Left colon (tissue), 2 donors: ENCODE measurements around the gene TUBE1. TPM values are rescaled to one million over a fixed set of nuclear protein-coding genes. Genes with fewer than 3 reads are reported as not detected.
A peak's percentile ranks its signal among the peaks of the same experiment; 100 is the strongest.

Source experiments
- ATAC-seq: fragments of 200-7000 bp; cut with Tn5 transposase; one replicate; pipeline ENCODE4 v1.9.1; 2020; ENCODE audit warnings: mild to moderate bottlenecking, moderate library complexity
- DNase-seq, 2 donors: peaks; one replicate each; pipeline ENCODE4 v3.0.0-alpha.2; 2020
- intact Hi-C, 2 donors: fragments of 100-400 bp; cut with DNase I in 1 of 2; cut with micrococcal nuclease in 1 of 2; formaldehyde crosslinking; loops; one replicate each; pipeline versions ENCODE4 v1.11.2 to v1.14.0; 2022; cut with DNase I, micrococcal nuclease
- total RNA-seq, 2 donors: library from RNA; stranded (reverse); fragmentation: NEBNext Ultra II Directional; extraction: Animal tissue kit (Norgen Biotek cat#: 25700); gene quantifications; one replicate each; pipeline ENCODE4 v1.2.1, GENCODE V29; 2021
- donor health status: DM: no; HTN: no; CAD: no.
- donor health status: DM: yes; HTN: yes; CAD: no.

TUBE1 gene
- total RNA-seq, 2 donors from 2014 or later, result 8.7 to 9.1 TPM

DNA sequence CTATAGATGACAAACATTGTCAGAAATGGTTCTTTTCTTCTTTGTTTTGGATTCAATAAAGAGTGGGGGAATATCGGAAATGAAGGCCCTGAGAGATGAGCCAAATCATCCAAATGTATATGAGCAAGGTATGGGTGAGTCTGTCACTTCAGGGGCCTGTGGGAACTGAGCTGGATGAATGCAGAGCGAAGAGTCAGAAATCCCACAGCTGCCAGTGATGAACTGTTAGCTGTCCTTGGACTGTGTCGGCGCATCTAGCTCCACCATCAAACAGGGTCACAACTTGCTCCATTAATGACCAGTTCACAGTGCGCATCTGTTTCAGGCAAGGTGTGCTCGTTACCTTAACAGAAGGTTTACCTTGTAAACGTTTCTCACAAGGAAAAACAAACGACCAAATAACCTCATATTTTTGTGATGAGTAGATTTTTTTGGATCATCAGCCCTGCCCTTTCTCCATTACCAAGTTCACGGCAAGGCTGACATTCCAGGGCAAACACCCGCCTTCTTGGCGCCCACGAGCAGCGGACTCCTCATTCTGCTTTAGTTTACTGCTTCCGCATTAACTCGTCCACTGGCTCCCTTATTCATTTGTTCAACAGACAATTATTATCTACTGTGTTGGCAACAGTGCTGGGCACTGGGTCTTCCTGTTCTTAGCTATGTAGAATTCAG, 48.4 kb downstream of the TUBE1 start:
- ATAC-seq (no peak), DNase-seq (no peak)
- intact Hi-C loops, result no loop called here

- DNase-seq (no peak), ATAC-seq (no peak)
- intact Hi-C loops, result no loop called here
Observed at GRCh38 chr6:112038268-112038667, 49.0 kb downstream of the TUBE1 start.

DNA sequence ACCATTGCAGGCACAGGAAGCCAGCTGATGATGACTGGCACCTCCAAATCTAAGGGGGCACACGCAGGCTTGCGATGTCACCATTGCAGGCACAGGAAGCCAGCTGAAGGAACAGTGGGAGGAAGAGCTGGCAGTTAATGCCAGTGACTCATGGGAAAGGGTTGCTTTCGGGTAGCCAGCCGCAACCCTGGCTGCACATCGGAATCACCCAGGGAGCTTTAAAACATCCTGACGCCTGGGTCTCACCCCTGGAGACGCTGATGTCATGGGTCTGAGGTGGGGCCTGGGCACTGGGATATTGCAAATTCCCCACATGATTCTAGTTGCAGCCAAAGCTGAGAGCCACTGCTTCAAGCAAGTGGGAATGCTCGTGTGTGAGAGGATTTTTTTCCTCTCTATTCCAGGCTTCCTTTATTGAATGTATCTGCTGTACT, 49.5 kb downstream of the TUBE1 start:
- intact Hi-C loops, result no loop called here
- ATAC-seq (no peak), DNase-seq (peak in 1 of 2 donors; percentile 46)

DNA sequence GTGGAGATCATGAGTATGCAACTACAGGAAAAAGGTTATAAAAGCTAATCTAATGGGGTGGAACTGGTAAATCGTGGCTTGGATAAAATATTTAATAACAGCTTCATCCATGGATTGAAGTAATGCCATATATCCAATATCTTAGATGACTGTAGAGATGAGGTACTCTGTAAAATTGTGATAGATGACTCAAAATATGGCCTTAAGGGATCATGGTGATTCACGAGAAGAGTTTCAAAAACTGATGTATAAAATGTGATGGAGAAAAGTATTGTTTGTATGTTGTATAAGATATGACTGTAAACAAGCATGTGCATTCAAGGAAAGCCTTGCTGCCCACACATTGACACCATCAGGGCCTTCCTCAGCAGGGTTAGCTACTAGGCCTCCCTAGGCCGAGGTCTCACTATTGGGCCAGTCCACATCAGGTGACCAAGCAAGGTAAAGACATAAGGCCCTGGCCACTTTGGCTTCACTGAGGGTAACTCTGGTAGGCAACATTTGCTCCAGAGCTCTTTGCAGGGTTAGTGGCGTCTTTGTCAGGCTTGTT, 51.1 kb downstream of the TUBE1 start:
- intact Hi-C loops, result no loop called here
- DNase-seq (no peak), ATAC-seq (no peak)

DNA sequence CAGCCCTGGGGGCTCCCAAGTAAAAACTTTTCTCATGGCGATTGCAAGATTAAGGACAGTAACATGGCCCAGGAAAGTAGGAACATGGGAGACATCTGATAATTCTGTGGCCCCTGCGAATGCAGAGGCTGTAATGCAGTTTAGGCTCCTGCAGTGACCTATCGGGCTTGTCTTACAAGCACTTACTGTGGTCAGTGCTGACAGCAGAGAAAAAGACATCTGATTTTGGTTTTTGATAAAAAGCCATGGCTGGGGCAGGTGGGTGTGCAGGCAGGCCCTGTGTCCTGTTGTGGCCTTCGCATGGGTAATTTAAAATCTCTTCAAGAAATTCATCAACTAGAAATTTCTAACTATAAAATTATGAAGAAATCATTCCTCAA, 52.7 kb downstream of the TUBE1 start:
- intact Hi-C loops, result no loop called here
- no peak for DNase-seq
- ATAC-seq, result no peak

DNA sequence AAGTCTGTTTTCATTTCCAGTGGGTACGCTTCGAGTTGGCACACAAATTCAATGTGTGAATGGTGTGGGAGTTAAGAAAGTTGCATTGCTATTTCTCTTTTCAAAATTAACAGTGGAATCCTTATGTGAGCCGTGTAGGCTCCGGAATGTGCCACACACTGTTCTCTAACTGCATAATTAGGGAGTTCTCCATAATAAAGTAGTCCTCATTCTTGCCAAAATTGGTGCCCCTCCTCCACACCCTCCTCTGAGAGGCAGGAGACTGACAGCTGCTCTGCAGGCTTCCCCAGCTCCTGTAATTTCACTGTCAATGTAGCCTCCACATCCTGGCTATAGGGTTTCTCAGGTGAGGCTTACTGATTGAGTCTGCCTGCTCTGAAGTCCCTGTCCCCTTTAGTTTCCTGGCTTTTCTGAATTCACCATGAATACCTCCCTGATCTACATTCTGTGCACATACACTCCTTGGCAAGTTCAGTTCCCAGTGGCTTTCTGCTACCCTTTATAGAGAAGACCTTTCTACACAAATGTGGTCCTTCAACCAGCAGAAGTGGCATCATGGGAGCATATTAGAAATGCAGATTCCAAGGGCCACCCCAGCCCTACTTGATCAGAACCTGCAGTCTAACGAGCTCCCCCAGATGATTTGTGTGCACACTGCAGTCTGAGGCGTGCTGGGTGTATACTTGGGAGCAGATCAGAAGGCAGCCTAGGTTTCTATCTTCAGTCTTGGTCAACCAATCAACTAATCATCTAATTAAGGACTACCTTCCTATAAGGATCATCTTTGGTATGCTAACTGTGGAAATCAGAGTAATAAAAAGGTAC, 53.3 kb downstream of the TUBE1 start:
- ATAC-seq (no peak), DNase-seq (no peak)
- intact Hi-C loops, result no loop called here

DNA sequence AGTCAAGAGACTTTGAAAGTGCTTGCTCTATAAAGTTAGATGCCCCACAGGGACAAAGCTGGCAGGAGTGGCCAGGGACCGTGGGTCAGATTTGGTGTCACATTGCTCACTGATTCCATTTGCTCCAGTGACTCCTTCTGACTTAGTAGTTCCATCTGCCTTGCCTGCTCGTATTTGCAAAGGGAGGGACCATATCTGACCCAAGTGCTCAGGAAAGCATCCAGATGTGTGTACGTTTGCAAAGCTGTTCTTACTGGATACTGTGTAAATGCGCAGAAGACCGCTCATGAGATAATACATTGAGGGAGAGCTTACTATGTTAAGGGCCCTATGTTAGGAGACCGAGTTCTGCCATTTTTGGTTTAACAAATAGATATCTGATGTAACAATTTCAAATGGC, 54.6 kb downstream of the TUBE1 start:
- intact Hi-C loops, result no loop called here
- ATAC-seq (peak; percentile 34), DNase-seq (no peak)

GRCh38 chr6:112031960-112032359, 55.3 kb downstream of the TUBE1 start:
- no peak for ATAC-seq
- intact Hi-C loops, result no loop called here
- DNase-seq, result no peak

DNA sequence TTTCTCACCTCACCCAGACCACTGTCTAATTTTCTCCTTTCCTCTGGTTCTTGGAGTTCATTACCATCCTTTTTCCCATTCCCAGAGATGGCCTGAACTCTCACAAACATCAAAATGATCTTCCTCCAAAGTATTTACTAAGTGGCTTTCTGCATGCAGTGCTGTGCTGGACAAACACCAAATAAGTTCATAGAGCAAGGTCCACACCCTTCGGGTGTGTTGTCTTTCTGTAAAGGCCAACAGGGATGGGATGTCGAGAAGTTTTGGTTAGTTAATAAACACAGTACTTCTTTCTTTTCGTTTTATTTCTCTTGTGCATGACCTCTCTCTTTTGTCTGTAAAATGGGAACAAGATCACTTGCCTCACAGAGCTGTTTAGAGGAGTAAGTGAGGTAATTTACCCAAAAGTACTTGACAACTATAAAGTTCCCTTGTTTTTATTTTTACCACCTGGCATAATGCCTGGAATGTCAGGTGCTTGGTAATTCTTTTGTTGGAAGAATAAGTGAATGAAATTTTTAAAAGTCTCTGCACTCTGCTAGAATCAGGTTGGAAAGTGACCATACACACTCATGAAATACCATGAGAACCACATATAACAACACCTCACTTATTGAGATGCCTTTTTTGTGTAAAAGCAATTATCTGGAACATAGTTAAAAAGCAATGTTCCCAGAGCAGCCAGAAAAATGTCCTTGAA, 56.2 kb downstream of the TUBE1 start:
- intact Hi-C loops, result no loop called here
- no peak for DNase-seq
- ATAC-seq, result peak; percentile 77

- peak; percentile 88 for ATAC-seq
- no peak for DNase-seq
- intact Hi-C loops, result no loop called here
Observed at GRCh38 chr6:112030206-112030960, 56.9 kb downstream of the TUBE1 start.

GRCh38 chr6:112029045-112029822, 58.0 kb downstream of the TUBE1 start:
- ATAC-seq, result no peak
- DNase-seq, result peak; percentile 44 to 72
- intact Hi-C loops, result loop anchor here in 1 of 2 donors (10.0 kb wide), 1 partner anchor 314 kb away; no protein-coding TSS in a partner anchor

GRCh38 chr6:112027942-112028674, 59.2 kb downstream of the TUBE1 start:
- no peak for ATAC-seq

GRCh38 chr6:112026933-112027332, 60.3 kb downstream of the TUBE1 start:
- intact Hi-C loops, result loop anchor here in 1 of 2 donors (10.0 kb wide), 1 partner anchor 312 kb away; no protein-coding TSS in a partner anchor
- DNase-seq (no peak), ATAC-seq (no peak)

More at GRCh38 chr6:112027942-112028674, 59.2 kb downstream of the TUBE1 start:
- DNase-seq, result no peak
- intact Hi-C loops, result loop anchor here in 1 of 2 donors (10.0 kb wide), 1 partner anchor 313 kb away; no protein-coding TSS in a partner anchor

DNA sequence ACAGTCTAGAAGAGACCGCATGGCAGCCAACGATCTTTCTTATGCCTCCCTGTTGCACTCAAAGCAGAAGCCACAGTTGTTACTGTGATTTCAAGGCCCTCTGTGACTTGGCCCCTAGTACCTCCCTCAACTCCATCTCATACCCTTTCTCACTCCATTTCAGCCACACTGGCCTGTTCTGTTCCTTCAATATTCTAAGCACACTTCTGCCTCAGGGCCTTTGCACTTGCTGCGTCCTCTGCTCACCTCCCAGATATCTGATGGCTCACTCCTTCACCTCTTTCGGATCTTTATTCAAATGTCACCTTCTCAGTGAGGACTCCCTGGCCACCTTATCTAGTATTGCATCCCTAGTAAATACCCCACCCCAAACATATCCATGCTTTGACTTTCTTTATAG, 62.8 kb downstream of the TUBE1 start:
- intact Hi-C loops, result loop anchor here in 1 of 2 donors (10.0 kb wide), 1 partner anchor 310 kb away; no protein-coding TSS in a partner anchor
- ATAC-seq, result no peak
- no peak for DNase-seq

- ATAC-seq (no peak), DNase-seq (no peak)
- intact Hi-C loops, result loop anchor here in 1 of 2 donors (10.0 kb wide), 1 partner anchor 308 kb away; no protein-coding TSS in a partner anchor
Observed at GRCh38 chr6:112022749-112023148, 64.5 kb downstream of the TUBE1 start.

DNA sequence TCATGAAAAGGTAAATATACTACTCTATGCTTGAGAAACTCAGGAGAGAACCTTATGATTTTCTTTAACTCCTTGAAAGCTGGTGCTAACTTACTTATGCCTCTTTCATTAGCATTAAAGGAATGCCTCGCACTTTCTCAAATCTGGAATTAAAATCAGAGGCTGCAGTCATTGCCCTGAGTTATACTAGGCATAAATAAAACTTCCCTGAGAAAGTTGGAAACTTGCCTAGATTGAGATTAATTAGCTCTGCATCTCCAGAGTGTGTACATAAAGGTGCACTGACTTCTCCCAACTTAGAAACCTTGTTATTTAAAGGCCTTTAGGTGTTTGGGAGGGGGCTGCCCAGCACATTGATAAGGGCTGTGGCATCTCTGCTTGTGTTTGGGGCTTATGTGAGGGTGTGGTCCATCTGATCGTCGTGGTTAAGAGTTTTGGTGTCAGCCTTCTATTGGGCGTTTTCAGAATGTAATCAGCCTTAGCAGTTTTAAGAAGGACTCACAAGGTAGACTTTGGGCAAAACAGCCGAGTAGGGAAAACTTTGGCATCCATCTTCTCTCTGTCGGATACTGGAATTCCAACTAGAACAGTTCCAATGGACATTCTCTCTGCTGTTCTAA, 65.5 kb downstream of the TUBE1 start:
- ATAC-seq (no peak), DNase-seq (no peak)
- intact Hi-C loops, result loop anchor here in 1 of 2 donors (10.0 kb wide), 1 partner anchor 307 kb away; no protein-coding TSS in a partner anchor
